A549 (cell line): ENCODE data around the gene CCDC106. TPM values are rescaled to one million over a fixed set of nuclear protein-coding genes. Genes with fewer than 3 reads are reported as not detected.

Experiments used
- ATAC-seq, 2 experiments: fragments of 200-7000 bp in 1 of 2; fragments of >200 bp in 1 of 2; cut with Nextera tagmentation in 1 of 2; cut with Tn5 transposase in 1 of 2; 3 replicates each; pipeline versions ENCODE4 v1.8.0 to v1.9.1; 2018 to 2020; ENCODE audit warnings: mild to moderate bottlenecking in 1 of 2, moderate library complexity in 1 of 2
- CTCF ChIA-PET: fragments of 300-600 bp; sonication (Branson Sonifier 250); formaldehyde crosslinking; extraction: SDS; loops from one replicate; lab custom pipeline; 2021; ENCODE audit warnings: antibody characterized with exemption, inconsistent platforms; lab: Yijun Ruan, JAX
- POLR2A ChIA-PET: fragments of 350-600 bp; formaldehyde crosslinking; extraction: SDS; loops from one replicate; lab custom pipeline; 2021; ENCODE audit warnings: antibody characterized with exemption, inconsistent platforms; lab: Yijun Ruan, JAX
- DNase-seq, 2 experiments: peaks; one replicate each; pipeline versions ENCODE4 v3.0.0 to v3.0.0-alpha.2; 2011 to 2016; ENCODE audit warnings: low read depth in 1 of 2, low spot score in 1 of 2
- FAIRE-seq: peaks from 2 replicates; lab custom pipeline; 2011; peaks lifted over from hg19 to GRCh38; lab: Jason Lieb, UNC
- H3K27ac ChIP-seq, 2 experiments: fragments of >200 bp; sonication (Bioruptor Twin); formaldehyde crosslinking; 3 replicates each; pipeline ENCODE4 v1.5.1; 2016 to 2017
- H3K4me1 ChIP-seq: fragments of >200 bp; sonication (Bioruptor Twin); formaldehyde crosslinking; 3 replicates; pipeline ENCODE4 v1.6.1; 2016
- H3K4me2 ChIP-seq: fragments of >200 bp; sonication (Bioruptor Twin); formaldehyde crosslinking; 3 replicates; pipeline ENCODE4 v1.6.1; 2016
- H3K4me3 ChIP-seq: fragments of >200 bp; sonication (Bioruptor Twin); formaldehyde crosslinking; 3 replicates; pipeline ENCODE4 v1.5.1; 2016
- H3K9me3 ChIP-seq: fragments of >200 bp; sonication (Bioruptor Twin); formaldehyde crosslinking; 3 replicates; pipeline ENCODE4 v1.6.1; 2016
- CBX8 ChIP-seq: fragments of 200-600 bp; sonication (generic); IDR thresholded peaks from 2 replicates; pipeline ENCODE4 v1.6.1; 2016
- CHD2 ChIP-seq: fragments of 150-350 bp; IDR thresholded peaks from 2 replicates; pipeline ENCODE4 v1.6.1; 2014; ENCODE audit warnings: low read length; ENCODE audit not compliant: partially characterized antibody
- HOXA7 ChIP-seq: fragments of 250-450 bp; sonication (Bioruptor Pico); IDR thresholded peaks from 2 replicates; pipeline ENCODE4 v1.5.0; 2020; ENCODE audit warnings: mild to moderate bottlenecking, moderate library complexity
- HOXB5 ChIP-seq: fragments of 250-450 bp; sonication (Bioruptor Pico); IDR thresholded peaks from 2 replicates; pipeline ENCODE4 v1.5.0; 2020; ENCODE audit warnings: mild to moderate bottlenecking, moderate library complexity
- JUNB ChIP-seq: fragments of >200 bp; sonication (Bioruptor Twin); formaldehyde crosslinking; IDR thresholded peaks from 2 replicates; pipeline ENCODE4 v1.6.1; 2016
- KDM5A ChIP-seq: fragments of 200-600 bp; sonication (generic); IDR thresholded peaks from 2 replicates; pipeline ENCODE4 v1.6.1; 2016; ENCODE audit warnings: antibody characterized with exemption, mild to moderate bottlenecking
- NR3C1 ChIP-seq: fragments of >200 bp; sonication (Bioruptor Twin); formaldehyde crosslinking; IDR thresholded peaks from 3 replicates; pipeline ENCODE4 v1.6.1; 2017
- POLR2A ChIP-seq: IDR thresholded peaks from 2 replicates; pipeline ENCODE4 v1.6.1; 2012; ENCODE audit warnings: mild to moderate bottlenecking, low read length
- RARB ChIP-seq: fragments of 250-450 bp; sonication (Bioruptor Pico); IDR thresholded peaks from 2 replicates; pipeline ENCODE4 v1.8.0; 2021; ENCODE audit warnings: mild to moderate bottlenecking, moderate library complexity
- SREBF2 ChIP-seq: fragments of 450-650 bp; IDR thresholded peaks from 2 replicates; pipeline ENCODE4 v1.6.1; 2014; ENCODE audit warnings: mild to moderate bottlenecking, moderate library complexity
- TFCP2L1 ChIP-seq: fragments of 250-450 bp; sonication (Bioruptor Pico); IDR thresholded peaks from 2 replicates; pipeline ENCODE4 v1.5.0; 2021; ENCODE audit warnings: mild to moderate bottlenecking
- WGBS: methylation state at CpG from one replicate; pipeline ENCODE4 v1.1.6; 2017; ENCODE audit errors: missing lambda C conversion rate; 5-methylcytosine and 5-hydroxymethylcytosine counted together
- polyA plus RNA-seq, 4 experiments: library from polyadenylated mRNA; depleted of rRNA in 3 of 4; stranded (reverse); fragments of >200 nt; fragmentation: RNase III in 1 of 4; extraction: RNeasy Plus Mini Kit Qiagen cat#74134 plus additional on column Dnase treatment in 1 of 4; gene quantifications; 2 replicates in 3 of 4; 3 replicates in 1 of 4; pipeline ENCODE4 v1.2.3, GENCODE V29; 2011 to 2017
- TF ChIP-seq, protein P1 (sequence below): fragments of 200-600 bp; sonication (generic); IDR thresholded peaks from 2 replicates; pipeline ENCODE4 v1.6.1; 2016; ENCODE audit warnings: antibody characterized with exemption, mild to moderate bottlenecking, moderate library complexity
- TF ChIP-seq, protein P2 (sequence below): fragments of 250-450 bp; sonication (Bioruptor Pico); IDR thresholded peaks from 2 replicates; pipeline ENCODE4 v1.5.0; 2020; ENCODE audit warnings: low read depth, mild to moderate bottlenecking, moderate library complexity
- TF ChIP-seq, protein P3 (sequence below): fragments of 450-650 bp; IDR thresholded peaks from 2 replicates; pipeline ENCODE4 v1.6.1; 2014; ENCODE audit warnings: antibody characterized with exemption
- TF ChIP-seq, protein P4 (sequence below): IDR thresholded peaks from 2 replicates; pipeline ENCODE4 v1.6.1; 2012
- TF ChIP-seq, protein P5 (sequence below): fragments of >200 bp; sonication (Bioruptor Twin); formaldehyde crosslinking; IDR thresholded peaks from 3 replicates; pipeline ENCODE4 v1.6.1; 2016

CCDC106 gene
- polyA plus RNA-seq, 2 of the 4 experiments (the other 2 are of a cell fraction) = 5.2 to 17.6 TPM

GRCh38 chr19:55678121-55678671 is 30.2 kb downstream of the CCDC106 start (continued):
- TF ChIP-seq, protein P1, sequence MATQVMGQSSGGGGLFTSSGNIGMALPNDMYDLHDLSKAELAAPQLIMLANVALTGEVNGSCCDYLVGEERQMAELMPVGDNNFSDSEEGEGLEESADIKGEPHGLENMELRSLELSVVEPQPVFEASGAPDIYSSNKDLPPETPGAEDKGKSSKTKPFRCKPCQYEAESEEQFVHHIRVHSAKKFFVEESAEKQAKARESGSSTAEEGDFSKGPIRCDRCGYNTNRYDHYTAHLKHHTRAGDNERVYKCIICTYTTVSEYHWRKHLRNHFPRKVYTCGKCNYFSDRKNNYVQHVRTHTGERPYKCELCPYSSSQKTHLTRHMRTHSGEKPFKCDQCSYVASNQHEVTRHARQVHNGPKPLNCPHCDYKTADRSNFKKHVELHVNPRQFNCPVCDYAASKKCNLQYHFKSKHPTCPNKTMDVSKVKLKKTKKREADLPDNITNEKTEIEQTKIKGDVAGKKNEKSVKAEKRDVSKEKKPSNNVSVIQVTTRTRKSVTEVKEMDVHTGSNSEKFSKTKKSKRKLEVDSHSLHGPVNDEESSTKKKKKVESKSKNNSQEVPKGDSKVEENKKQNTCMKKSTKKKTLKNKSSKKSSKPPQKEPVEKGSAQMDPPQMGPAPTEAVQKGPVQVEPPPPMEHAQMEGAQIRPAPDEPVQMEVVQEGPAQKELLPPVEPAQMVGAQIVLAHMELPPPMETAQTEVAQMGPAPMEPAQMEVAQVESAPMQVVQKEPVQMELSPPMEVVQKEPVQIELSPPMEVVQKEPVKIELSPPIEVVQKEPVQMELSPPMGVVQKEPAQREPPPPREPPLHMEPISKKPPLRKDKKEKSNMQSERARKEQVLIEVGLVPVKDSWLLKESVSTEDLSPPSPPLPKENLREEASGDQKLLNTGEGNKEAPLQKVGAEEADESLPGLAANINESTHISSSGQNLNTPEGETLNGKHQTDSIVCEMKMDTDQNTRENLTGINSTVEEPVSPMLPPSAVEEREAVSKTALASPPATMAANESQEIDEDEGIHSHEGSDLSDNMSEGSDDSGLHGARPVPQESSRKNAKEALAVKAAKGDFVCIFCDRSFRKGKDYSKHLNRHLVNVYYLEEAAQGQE = no peak
- TF ChIP-seq POLR2A (no peak), TFCP2L1 (no peak), CHD2 (no peak), KDM5A (no peak), CBX8 (no peak)

DNA sequence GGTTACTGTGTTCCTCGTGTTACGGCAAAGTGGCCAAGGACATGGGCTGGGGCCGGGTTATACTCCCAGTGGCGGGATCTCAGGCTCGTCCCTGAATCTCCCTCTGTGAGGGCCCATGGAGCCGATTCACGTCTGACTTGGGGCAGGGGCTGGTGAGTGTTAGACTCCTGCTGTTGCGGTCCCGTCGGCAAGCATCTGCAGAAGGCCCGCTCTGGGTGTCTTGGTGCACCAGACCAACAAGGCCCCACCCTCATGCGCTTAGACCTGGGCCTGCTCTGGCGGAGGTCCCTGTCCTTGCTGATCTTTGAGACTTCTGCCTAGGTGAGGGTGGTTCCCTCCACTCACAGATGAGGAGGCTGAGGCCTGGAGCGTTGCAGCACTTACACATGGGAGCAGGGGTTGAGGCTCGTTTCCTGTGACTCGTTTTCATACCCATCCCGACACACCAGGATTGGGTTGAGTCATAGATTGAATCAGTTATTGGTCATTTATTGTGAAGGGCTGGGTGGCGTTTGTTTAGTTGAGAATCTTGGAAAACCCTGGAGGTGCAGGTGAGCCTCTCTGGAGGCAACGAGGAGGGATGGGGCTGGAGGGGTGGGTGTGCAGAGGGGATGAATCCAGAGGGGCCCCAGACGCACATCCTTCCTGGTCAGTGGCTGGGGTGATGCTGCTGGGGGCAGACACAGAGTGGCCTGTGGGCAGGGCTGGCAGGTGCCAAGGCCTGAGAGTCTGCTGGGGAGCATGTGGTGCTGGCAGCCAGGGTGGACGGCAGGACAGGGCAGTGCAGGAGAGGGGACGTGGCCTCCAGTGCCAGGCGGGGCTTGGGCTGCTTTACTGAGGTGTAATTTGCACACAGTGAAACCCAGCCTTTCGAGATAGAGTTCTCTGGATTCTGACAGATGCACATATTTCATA is 31.6 kb downstream of the CCDC106 start:
- no peak for ATAC-seq
- 80% methylated on average over 24 of the region's 24 CpGs for WGBS
- ChIA-PET POLR2A (no interaction called here), CTCF (no interaction called here)
- DNase-seq = no peak
- H3K4me3 ChIP-seq = no peak overlapping the region
- FAIRE-seq = no peak
- no peak overlapping the region for H3K4me2 ChIP-seq
- no peak overlapping the region for H3K27ac ChIP-seq
- no peaks in the 10 kb centered on the region for H3K9me3 ChIP-seq
- peaks cover 16% of the 10 kb centered on the region for H3K4me1 ChIP-seq
- no peak for TF ChIP-seq SREBF2
- no peak for TF ChIP-seq HOXB5 (CRISPR knock-in tag)
- TF ChIP-seq, protein P2, sequence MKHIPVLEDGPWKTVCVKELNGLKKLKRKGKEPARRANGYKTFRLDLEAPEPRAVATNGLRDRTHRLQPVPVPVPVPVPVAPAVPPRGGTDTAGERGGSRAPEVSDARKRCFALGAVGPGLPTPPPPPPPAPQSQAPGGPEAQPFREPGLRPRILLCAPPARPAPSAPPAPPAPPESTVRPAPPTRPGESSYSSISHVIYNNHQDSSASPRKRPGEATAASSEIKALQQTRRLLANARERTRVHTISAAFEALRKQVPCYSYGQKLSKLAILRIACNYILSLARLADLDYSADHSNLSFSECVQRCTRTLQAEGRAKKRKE (CRISPR knock-in tag) = no peak
- TF ChIP-seq HOXA7 (CRISPR knock-in tag) = no peak

- ATAC-seq (no peak), FAIRE-seq (no peak), DNase-seq (no peak)
- Histone ChIP-seq H3K27ac (no peak overlapping the region), H3K4me2 (no peak overlapping the region), H3K9me3 (no peaks in the 10 kb centered on the region), H3K4me1 (peaks cover 16% of the 10 kb centered on the region), H3K4me3 (no peak overlapping the region)
- TF ChIP-seq, protein P3, sequence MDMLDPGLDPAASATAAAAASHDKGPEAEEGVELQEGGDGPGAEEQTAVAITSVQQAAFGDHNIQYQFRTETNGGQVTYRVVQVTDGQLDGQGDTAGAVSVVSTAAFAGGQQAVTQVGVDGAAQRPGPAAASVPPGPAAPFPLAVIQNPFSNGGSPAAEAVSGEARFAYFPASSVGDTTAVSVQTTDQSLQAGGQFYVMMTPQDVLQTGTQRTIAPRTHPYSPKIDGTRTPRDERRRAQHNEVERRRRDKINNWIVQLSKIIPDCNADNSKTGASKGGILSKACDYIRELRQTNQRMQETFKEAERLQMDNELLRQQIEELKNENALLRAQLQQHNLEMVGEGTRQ = no peak
- TF ChIP-seq, protein P4, sequence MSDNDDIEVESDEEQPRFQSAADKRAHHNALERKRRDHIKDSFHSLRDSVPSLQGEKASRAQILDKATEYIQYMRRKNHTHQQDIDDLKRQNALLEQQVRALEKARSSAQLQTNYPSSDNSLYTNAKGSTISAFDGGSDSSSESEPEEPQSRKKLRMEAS = no peak
- TF ChIP-seq JUNB = no peak
- TF ChIP-seq, protein P5, sequence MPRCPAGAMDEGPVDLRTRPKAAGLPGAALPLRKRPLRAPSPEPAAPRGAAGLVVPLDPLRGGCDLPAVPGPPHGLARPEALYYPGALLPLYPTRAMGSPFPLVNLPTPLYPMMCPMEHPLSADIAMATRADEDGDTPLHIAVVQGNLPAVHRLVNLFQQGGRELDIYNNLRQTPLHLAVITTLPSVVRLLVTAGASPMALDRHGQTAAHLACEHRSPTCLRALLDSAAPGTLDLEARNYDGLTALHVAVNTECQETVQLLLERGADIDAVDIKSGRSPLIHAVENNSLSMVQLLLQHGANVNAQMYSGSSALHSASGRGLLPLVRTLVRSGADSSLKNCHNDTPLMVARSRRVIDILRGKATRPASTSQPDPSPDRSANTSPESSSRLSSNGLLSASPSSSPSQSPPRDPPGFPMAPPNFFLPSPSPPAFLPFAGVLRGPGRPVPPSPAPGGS = no peak
- no peak for TF ChIP-seq POLR2A
- no peak for TF ChIP-seq NR3C1
- no peak for TF ChIP-seq RARB (CRISPR knock-in tag)
- TF ChIP-seq, protein P1 = no peak
- 90% methylated on average over 20 of the region's 20 CpGs for WGBS
- ChIA-PET POLR2A (interaction anchor here (1.3 kb wide), 1 partner anchor 26 kb away, joined by 3 read pairs; the partner anchor contains the start of gene U2AF2), CTCF (interaction anchor here (0.9 kb wide), 1 partner anchor 13 kb away, joined by 3 read pairs; no protein-coding TSS in a partner anchor)
Measured at GRCh38 chr19:55680339-55681130, 32.5 kb downstream of the CCDC106 start.
